BE2C (cell line): ENCODE measurements around the gene SSR4. TPM values are rescaled to one million over a fixed set of nuclear protein-coding genes. Genes with fewer than 3 reads are reported as not detected.
"Not testable (repeated sequence)": the region's sequence is repeated elsewhere in the genome, so short reads cannot be mapped to it uniquely, and the experiment has no call there.

Experiments
- DNase-seq: peaks from one replicate; pipeline ENCODE4 v3.0.0-alpha.2; 2020
- H3K27me3 ChIP-seq: fragments of 250-450 bp; sonication (Bioruptor Pico); 2 replicates; pipeline ENCODE4 v1.5.1; 2020; ENCODE audit warnings: mild to moderate bottlenecking
- H3K36me3 ChIP-seq: fragments of 250-450 bp; sonication (Bioruptor Pico); 2 replicates; pipeline ENCODE4 v1.5.1; 2020; ENCODE audit warnings: mild to moderate bottlenecking
- H3K4me1 ChIP-seq: fragments of 250-450 bp; sonication (Bioruptor Pico); 2 replicates; pipeline ENCODE4 v1.5.1; 2020
- H3K4me3 ChIP-seq: 2 replicates; pipeline ENCODE4 v1.5.1; 2011; ENCODE audit warnings: low read depth, low read length
- H3K9me3 ChIP-seq: fragments of 250-450 bp; sonication (Bioruptor Pico); 2 replicates; pipeline ENCODE4 v1.5.1; 2020
- polyA plus RNA-seq: library from polyadenylated mRNA; unstranded; fragments of >200 nt; gene quantifications from one replicate; pipeline ENCODE4 v1.2.1, GENCODE V29; 2012; ENCODE audit warnings: low read depth, missing spikeins; ENCODE audit not compliant: insufficient read length, insufficient read depth
- TF ChIP-seq, protein P1 (sequence below): IDR thresholded peaks from 2 replicates; pipeline ENCODE4 v1.5.1; 2012; ENCODE audit warnings: mild to moderate bottlenecking, low read depth, low read length

The SSR4 gene
- polyA plus RNA-seq = 1,099 TPM

DNA sequence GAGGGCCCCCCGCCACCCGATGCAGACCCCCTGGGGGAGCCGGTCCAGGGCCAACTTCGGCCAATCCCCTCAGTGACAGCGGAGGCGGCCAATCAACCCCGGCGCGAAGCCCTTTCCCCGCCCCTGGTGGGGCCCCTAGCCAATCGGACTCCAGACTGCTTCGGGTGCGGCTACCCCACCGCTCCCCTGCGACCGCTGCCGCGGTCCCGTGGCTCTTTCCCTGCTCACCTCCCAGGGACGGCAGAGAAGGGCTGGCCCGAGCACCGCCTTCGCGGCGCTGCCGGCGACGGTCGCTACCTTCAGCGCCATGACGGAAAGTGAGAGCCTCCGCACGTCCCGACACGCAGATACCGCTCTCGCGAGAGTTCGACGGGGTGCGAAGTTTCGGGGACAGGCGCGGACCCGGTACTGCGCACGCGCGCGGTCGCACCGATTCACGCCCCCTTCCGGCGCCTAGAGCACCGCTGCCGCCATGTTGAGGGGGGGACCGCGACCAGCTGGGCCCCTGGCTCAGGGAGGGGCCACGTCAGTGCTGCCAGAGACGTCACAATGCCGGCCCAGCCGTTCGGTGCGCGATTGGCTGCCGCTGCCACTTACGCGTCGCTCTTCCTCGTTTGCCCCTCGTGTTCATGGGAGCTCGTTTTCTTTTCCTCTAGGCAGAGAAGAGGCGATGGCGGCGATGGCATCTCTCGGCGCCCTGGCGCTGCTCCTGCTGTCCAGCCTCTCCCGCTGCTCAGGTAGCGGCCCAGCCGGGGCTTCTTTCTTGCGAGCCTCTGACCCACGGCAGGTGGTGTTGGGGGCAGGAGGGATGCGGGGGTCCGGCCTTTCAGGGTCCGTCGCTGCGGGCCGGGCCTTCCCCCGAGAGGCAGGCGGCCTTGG lies at the start of gene SSR4, which contains the start of gene IDH3G:
TSS of gene SSR4 (plus strand) at position 651 of the 879 bp plus-strand sequence. CDS start at position 671, 20 bp downstream.
TSS of gene IDH3G (minus strand) at position 358 of the 879 bp plus-strand sequence. CDS start at position 309, 49 bp downstream.
- Histone ChIP-seq H3K27me3 (no peaks in the 10 kb centered on the region), H3K9me3 (no peaks in the 10 kb centered on the region), H3K4me3 (peak within 1 kb of the TSS; percentile 81), H3K36me3 (peaks cover 42% of the 10 kb centered on the region), H3K4me1 (peaks cover 18% of the 10 kb centered on the region)
- DNase-seq = peak; percentile 94
- TF ChIP-seq, protein P1, sequence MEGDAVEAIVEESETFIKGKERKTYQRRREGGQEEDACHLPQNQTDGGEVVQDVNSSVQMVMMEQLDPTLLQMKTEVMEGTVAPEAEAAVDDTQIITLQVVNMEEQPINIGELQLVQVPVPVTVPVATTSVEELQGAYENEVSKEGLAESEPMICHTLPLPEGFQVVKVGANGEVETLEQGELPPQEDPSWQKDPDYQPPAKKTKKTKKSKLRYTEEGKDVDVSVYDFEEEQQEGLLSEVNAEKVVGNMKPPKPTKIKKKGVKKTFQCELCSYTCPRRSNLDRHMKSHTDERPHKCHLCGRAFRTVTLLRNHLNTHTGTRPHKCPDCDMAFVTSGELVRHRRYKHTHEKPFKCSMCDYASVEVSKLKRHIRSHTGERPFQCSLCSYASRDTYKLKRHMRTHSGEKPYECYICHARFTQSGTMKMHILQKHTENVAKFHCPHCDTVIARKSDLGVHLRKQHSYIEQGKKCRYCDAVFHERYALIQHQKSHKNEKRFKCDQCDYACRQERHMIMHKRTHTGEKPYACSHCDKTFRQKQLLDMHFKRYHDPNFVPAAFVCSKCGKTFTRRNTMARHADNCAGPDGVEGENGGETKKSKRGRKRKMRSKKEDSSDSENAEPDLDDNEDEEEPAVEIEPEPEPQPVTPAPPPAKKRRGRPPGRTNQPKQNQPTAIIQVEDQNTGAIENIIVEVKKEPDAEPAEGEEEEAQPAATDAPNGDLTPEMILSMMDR = no peak

DNA sequence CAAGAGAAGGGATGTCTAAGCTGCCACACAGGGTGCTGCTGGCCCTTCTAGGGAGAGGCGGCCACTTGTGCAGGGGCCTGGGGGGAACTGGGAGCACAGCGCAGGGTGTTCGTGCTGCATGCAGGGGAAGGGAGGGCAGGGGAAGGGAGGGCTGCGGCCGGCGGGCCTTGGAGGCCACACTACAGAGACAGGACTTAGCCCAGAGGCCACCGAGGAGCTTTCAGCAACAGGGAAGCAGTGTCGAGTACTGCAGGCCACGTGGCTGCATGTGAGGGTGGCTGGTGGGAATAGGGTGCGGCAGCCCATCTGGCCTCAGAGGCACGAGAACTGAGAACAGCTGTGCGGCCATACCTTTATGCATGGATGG lies 49.4 kb upstream of the SSR4 start:
- H3K9me3 ChIP-seq, H3K36me3 ChIP-seq, H3K27me3 ChIP-seq, H3K4me3 ChIP-seq, DNase-seq: not testable (repeated sequence)
- peaks cover 13% of the 10 kb centered on the region for H3K4me1 ChIP-seq

DNA sequence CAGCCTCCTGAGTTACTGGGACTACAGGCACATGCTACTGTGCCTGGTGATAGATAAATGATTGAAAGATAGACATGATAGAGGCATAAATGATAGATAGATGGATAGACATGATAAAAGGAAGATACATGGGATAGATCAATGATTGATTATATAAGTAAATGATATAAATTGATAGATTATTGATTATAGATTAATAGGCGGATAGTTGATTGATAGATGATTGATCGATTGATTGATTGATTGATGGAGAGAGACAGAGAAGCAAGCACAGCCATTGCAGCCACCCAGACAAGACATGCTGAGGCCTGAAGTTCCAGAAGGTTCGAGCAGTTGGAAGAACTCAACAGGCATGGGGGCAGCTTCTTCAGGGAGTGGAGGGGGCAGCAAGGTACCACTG lies 48.1 kb upstream of the SSR4 start:
- no peak overlapping the region for H3K4me3 ChIP-seq
- H3K4me1 ChIP-seq = peaks cover 13% of the 10 kb centered on the region
- no peak for DNase-seq
- H3K27me3 ChIP-seq = no peaks in the 10 kb centered on the region
- H3K36me3 ChIP-seq = no peaks in the 10 kb centered on the region
- no peaks in the 10 kb centered on the region for H3K9me3 ChIP-seq
- TF ChIP-seq, protein P1 = no peak

DNA sequence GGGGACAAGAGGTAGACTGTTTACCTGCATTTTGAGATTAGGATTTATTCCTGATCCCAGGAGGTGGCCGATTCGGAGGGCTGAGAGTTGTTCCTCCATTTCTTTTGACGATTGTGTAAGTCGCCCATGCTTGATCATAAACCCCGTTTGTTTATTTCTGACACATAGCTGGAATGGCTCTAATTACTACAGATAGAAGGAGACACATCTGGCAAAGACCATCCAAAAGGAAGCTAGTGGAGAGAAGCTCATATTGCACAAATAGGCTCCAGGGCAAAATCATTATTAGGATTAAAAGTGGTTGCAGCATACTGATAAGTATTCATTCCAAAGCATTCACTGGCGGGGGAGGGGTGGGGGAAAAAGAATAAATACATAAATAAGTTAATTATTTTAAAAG lies 47.5 kb upstream of the SSR4 start:
- not testable (repeated sequence) for H3K4me3 ChIP-seq, H3K9me3 ChIP-seq, DNase-seq, H3K27me3 ChIP-seq, H3K36me3 ChIP-seq
- peaks cover 13% of the 10 kb centered on the region for H3K4me1 ChIP-seq

DNA sequence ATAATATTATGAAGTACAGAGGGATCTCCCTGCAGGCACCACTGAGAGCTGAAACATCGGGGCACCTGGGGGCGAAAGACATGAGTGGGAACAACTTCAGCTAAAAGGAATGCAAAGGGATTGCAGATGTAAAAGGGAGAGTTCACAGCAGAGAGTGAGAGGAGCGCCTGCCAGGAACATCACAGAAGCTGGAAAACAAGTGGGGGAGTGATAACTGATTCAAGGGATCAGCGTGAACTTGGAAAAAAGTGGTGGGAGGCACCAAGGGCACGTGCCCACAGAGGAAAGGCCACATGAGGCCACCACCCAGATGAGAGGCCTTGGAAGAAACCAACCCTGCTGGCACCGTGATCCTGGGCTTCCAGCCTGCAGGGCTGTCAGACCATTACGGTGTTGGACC lies 45.5 kb upstream of the SSR4 start:
- H3K27me3 ChIP-seq, H3K4me1 ChIP-seq, H3K4me3 ChIP-seq, DNase-seq, H3K9me3 ChIP-seq, H3K36me3 ChIP-seq: not testable (repeated sequence)

DNA sequence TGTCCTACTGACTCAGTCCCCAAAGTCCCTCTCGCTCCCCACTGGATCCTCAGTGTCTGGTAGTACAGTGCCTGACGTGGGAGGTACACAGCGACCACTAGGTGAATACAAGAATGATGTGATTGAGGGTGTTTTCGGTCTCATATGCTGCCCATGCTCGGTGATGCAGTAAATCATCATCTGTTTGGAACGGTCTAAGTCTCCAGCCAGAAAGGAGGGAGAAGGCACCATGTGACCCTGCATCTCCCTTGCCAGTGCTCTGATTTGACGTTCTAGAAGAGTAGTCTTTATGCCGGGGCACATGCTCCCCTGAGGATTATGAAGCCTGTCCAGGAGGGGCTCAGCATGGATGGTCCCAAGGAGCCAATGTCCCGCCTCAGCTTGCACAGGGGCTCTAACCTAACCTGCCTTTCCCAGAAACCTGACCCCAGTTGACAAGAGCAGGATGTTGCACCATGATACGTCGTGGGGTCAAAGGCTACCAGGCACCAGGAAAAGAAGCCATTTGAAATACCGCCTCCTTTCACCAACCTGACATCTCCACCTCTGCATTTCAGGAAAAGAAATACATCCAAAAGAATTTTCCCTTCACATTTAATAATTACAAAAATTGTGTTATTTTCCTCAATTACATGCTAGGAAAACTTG lies 44.2 kb upstream of the SSR4 start:
- H3K9me3 ChIP-seq = no peaks in the 10 kb centered on the region
- H3K4me1 ChIP-seq = no peaks in the 10 kb centered on the region
- H3K27me3 ChIP-seq = no peaks in the 10 kb centered on the region
- DNase-seq = no peak
- TF ChIP-seq, protein P1 = no peak
- no peaks in the 10 kb centered on the region for H3K36me3 ChIP-seq
- H3K4me3 ChIP-seq = no peak overlapping the region

DNA sequence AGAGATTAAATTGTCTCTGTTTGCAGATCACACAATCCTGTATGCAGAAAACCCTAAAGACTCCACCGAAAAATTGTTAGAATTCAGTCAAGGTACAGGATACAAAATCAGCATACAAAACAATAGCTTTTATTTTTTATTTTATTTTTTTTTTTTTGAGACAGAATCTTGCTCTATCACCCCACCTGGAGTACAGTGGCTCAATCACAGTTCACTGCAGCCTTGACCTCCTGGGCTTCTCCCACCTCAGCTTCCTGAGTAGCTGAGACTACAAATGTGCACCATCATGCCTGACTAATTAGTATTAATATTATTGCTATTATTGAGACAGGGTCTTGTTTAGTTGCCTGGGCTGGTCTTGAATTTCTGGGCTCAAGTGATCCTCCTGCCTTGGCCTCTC lies 39.3 kb upstream of the SSR4 start:
- no peaks in the 10 kb centered on the region for H3K9me3 ChIP-seq
- H3K36me3 ChIP-seq = no peaks in the 10 kb centered on the region
- no peaks in the 10 kb centered on the region for H3K4me1 ChIP-seq
- TF ChIP-seq, protein P1 = no peak
- H3K4me3 ChIP-seq = no peak overlapping the region
- H3K27me3 ChIP-seq = no peaks in the 10 kb centered on the region
- no peak for DNase-seq
